ENCODE data around the gene APLN.

APLN gene

GRCh38 chrX:129638917-129639316, 15.8 kb downstream of the APLN start:
- DNase-seq: no peak

GRCh38 chrX:129637217-129638109, 17.3 kb downstream of the APLN start:
- peak; percentile 75 for DNase-seq

- DNase-seq: no peak
Observed at GRCh38 chrX:129636175-129636681, 18.5 kb downstream of the APLN start.

- DNase-seq: no peak
Observed at GRCh38 chrX:129634541-129634940, 20.2 kb downstream of the APLN start.

- no peak for DNase-seq
Observed at GRCh38 chrX:129632443-129632842, 22.3 kb downstream of the APLN start.

GRCh38 chrX:129631849-129632248, 22.9 kb downstream of the APLN start:
- no peak for DNase-seq

GRCh38 chrX:129629837-129630236, 24.9 kb downstream of the APLN start:
- no peak for DNase-seq

GRCh38 chrX:129626026-129626425, 28.7 kb downstream of the APLN start:
- DNase-seq: no peak

- no peak for DNase-seq
Observed at GRCh38 chrX:129622757-129623301, 31.9 kb downstream of the APLN start.

- DNase-seq: no peak
Observed at GRCh38 chrX:129618997-129619396, 35.8 kb downstream of the APLN start.

GRCh38 chrX:129617420-129617819, 37.3 kb downstream of the APLN start:
- DNase-seq: no peak

- no peak for DNase-seq
Observed at GRCh38 chrX:129614481-129615255, 40.1 kb downstream of the APLN start.

- DNase-seq: no peak
Observed at GRCh38 chrX:129613596-129613995, 41.2 kb downstream of the APLN start.

GRCh38 chrX:129612396-129612795, 42.4 kb downstream of the APLN start:
- DNase-seq: no peak

- peak; percentile 11 for DNase-seq
Observed at GRCh38 chrX:129609395-129609794, 45.4 kb downstream of the APLN start.

GRCh38 chrX:129608496-129608895, 46.3 kb downstream of the APLN start:
- no peak for DNase-seq

GRCh38 chrX:129606918-129607317, 47.8 kb downstream of the APLN start:
- peak; percentile 79 for DNase-seq

GRCh38 chrX:129600981-129601424, 53.8 kb downstream of the APLN start:
- DNase-seq: peak; percentile 52

GRCh38 chrX:129599996-129600395, 54.8 kb downstream of the APLN start:
- DNase-seq: no peak

GRCh38 chrX:129599499-129599898, 55.3 kb downstream of the APLN start:
- no peak for DNase-seq

GRCh38 chrX:129597905-129598304, 56.9 kb downstream of the APLN start:
- no peak for DNase-seq

- no peak for DNase-seq
Observed at GRCh38 chrX:129596077-129596476, 58.7 kb downstream of the APLN start.

Data from NCI-H82 (cell line).